NCI-H2107 (cell line): Measurements from ENCODE around the gene ERBB2.
"Not testable (repeated sequence)": the region's sequence is repeated elsewhere in the genome, so short reads cannot be mapped to it uniquely, and the experiment has no call there.

ENCODE experiments used
- DNase-seq: peaks from one replicate; lab custom pipeline; 2025; lab: John Stamatoyannopoulos, UW

Gene ERBB2

DNA sequence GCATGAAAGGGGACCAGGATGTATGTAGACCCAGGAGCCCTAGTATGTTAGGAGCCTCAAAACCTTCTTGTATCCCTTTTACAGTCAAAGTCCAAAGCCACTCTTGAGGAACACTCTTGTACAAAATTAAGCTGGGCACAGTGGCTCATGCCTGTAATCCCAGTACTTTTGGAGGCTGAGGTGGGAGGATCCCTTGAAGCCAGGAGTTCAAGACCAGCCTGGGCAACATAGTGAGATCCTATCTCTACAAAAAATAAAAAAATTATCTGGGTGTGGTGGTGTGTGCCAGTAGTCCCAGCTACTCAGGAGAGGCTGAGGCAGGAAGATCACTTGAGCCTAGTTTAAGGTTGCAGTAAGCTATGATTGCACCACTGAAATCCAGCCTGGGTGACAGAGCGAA lies 26.1 kb downstream of the ERBB2 start:
- DNase-seq = not testable (repeated sequence)

DNA sequence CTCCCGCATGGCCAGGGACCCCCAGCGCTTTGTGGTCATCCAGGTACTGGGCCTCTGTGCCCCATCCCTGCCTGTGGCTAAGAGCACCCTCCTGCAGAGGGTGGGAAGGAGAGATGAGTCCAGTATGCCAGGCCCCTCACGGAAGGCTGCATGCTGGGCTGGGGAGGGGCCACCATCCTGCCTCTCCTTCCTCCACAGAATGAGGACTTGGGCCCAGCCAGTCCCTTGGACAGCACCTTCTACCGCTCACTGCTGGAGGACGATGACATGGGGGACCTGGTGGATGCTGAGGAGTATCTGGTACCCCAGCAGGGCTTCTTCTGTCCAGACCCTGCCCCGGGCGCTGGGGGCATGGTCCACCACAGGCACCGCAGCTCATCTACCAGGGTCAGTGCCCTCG lies 26.8 kb downstream of the ERBB2 start:
- DNase-seq = no peak

DNA sequence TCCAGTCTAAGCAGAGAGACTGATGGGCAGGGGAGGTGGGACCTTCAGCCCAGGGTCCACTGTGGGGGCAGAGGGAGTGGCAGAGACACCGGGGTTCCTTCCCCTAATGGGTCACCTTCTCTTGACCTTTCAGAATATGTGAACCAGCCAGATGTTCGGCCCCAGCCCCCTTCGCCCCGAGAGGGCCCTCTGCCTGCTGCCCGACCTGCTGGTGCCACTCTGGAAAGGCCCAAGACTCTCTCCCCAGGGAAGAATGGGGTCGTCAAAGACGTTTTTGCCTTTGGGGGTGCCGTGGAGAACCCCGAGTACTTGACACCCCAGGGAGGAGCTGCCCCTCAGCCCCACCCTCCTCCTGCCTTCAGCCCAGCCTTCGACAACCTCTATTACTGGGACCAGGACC lies 27.7 kb downstream of the ERBB2 start:
- DNase-seq = no peak

GRCh38 chr17:39729280-39729851 lies 29.5 kb downstream of the ERBB2 start:
- no peak for DNase-seq

GRCh38 chr17:39730095-39730921 lies 30.4 kb downstream of the ERBB2 start, which contains the start of gene MIEN1:
TSS of gene MIEN1 (minus strand) at chr17:39730532. CDS start at chr17:39730495, 37 bp downstream.
- DNase-seq = peak; percentile 74

DNA sequence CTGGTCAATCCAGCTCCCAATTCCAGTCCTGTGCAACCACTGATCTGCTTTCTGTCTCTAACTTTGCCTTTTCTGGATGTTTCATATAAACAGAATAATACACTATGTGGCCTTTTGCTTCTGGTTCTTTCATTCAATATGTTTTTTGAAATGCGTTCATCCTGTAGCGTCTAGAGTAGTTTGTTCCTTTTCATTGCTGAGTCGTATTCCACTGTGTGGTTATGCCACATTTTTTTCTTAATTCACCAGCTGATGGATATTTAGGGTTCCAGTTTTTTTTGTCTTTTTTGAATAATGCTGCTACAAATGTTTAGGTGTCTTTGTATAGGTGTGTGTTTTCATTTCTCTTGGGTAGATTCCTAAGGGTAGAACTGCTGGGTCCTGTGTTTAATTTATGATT lies 32.7 kb downstream of the ERBB2 start:
- no peak for DNase-seq

- DNase-seq = no peak
These were observed 36.0 kb downstream of the ERBB2 start for GRCh38 chr17:39735882-39736281.

DNA sequence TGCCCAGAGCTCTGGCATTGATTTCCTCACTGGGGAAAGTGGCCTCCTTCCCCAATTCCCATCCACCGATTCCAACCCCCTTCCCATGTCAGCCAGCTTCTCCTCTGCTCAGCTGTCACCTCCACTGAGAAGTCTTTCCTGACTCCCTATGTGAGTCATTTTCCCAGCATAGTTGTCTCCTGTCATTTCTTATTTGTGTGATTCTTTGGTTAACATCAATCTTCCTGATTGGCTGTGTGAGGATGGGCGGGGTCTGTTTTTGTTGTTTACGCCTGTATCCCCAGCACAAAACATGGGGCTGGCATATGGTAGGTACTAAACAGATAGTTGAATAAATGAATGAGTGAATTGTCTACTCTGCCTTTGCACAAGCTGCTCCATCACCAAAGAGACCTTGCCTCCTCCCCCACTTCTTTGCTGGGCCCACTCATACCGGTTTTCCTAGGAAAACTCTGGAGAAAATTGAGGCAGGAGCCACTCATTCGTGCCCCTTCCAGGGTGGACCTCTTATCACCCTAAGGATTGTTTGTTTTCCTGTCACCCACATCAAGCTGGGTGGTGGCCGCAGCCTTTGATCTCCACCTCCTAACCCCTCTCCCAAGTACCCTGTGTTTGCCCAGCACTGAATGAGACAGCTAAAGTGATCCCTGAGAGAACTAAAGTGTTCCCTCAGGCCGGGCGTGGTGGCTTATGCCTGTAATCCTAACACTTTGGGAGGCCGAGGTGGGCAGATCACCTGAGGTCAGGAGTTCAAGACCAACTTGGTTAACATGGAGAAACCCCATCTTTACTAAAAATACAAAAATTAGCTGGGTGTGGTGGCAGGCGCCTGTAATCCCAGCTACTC lies 36.7 kb downstream of the ERBB2 start:
- DNase-seq = no peak

DNA sequence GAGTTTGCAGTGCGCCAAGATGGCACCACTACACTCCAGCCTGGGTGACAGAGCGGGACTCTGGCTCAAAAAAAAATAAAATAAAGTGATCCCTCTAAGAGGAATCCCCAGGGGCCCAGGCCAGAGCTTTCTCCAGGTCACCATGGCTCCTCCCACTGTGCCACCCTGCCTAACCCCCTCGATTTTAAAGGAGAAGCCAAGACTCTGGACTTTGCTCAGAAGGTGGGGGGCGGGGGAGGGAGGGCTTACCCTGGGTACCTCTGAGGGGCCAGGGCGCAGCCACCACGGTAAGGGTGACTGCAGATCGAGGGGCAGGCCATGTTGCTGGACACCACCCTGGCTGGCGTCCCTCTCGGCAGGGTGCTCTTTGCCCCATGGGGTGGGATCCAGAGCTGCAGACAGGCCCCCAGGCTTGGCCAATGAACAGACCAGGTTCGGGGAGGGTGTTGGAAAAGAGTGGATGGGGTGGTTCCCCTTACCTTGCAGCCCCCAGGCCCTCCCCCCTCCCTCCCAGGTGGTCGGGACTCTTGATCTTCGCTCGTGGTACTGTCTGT lies 37.4 kb downstream of the ERBB2 start:
- DNase-seq = no peak

DNA sequence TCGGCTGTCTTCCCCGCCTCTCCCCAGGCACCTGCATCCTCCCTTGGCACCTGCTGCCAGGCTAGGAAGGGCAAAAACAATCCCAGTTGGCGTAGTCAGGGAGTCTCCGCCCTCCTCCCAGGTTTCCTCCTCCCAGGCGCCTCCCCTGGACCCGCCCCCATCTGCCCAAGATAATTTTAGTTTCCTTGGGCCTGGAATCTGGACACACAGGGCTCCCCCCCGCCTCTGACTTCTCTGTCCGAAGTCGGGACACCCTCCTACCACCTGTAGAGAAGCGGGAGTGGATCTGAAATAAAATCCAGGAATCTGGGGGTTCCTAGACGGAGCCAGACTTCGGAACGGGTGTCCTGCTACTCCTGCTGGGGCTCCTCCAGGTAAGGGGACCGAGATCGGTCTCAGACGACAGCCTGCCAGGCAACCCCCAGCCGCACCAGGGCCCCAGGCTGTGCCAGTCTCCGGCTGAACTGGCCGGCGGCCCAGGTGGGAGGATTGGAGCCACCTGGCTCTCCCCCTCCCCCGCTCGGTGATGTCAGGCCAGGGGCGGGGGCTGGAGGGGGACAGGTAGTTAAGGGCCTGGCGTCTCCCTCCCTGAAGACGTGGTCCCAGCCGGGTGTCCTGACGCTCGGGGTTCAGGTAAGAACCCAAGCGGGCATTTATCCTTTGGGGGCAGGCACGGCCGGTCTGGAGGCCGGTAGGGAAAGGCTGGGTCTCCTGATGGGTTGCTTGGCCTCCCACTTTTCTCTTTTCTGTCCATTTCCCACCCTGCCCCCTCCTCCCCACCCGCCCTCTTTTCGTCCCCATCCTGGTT lies 38.1 kb downstream of the ERBB2 start, which contains the start of gene GRB7:
GRB7 (plus strand) TSS at position 179 of the 808 bp plus-strand sequence. CDS start 4,364 bp downstream, outside the sequence.
- DNase-seq = peak; percentile 71

DNA sequence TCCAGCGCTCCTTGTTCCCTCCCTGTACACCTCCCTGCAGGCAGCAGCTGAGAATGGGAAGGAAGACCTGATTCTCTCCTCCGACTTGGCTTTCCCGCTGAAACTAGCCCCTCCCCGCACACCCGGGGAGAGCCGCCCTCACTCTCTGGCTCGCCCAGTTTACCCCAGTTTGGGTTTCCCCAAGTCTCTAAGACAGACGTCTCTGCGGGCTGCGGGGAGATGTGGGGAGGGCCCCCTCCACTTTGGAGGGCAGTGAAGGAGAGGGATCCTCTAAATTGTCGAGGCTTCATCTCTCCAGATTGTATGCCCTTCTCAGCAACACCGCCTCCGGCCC lies 38.7 kb downstream of the ERBB2 start:
- DNase-seq = no peak

DNA sequence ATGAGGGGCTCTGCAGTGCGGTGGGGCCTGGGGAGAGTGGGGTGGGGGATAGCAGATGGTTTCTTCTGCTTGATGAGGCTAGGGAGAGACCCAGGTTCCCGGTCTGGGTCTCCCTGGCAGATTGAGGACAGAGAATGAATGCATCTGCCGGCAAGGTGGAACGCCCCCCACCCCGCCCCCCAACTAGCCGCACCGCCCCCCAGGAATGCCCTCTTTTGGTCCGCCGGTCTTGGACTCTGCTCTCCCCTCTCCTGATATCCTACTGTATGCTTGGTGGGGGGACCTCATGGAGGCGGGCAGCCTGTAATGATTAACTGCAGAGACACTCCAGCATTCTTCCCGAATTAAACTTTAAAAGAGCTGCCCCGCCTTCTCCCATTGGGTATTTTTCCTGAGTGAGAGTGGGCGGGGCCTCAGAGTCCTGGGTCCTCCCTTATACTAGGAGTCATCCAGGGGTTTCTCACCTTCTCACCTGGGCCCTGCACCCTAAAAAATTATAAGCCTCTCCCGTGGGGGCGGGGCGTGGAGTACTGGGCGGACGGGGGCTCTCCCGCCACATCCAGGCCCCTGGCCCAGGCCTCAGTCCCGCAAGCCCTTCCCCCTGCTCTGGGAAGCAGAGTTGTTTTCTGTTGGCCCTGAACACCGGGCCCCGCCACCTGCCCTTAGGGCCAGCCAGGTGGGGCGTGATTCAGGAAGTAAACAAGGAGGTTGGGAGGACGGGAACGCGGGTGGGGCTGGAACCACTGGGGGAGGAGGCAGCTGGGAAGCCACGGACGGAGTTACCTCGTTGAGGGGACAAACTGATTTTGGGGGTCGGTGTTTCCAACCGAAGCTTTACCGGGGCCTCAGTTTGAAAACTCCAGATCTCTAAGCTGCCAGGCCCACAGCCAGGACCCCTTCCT lies 39.4 kb downstream of the ERBB2 start:
- peak; percentile 47 for DNase-seq

- no peak for DNase-seq
These were observed 40.1 kb downstream of the ERBB2 start for GRCh38 chr17:39739885-39740356.

GRCh38 chr17:39740357-39741111 lies 40.7 kb downstream of the ERBB2 start:
- no peak for DNase-seq

DNA sequence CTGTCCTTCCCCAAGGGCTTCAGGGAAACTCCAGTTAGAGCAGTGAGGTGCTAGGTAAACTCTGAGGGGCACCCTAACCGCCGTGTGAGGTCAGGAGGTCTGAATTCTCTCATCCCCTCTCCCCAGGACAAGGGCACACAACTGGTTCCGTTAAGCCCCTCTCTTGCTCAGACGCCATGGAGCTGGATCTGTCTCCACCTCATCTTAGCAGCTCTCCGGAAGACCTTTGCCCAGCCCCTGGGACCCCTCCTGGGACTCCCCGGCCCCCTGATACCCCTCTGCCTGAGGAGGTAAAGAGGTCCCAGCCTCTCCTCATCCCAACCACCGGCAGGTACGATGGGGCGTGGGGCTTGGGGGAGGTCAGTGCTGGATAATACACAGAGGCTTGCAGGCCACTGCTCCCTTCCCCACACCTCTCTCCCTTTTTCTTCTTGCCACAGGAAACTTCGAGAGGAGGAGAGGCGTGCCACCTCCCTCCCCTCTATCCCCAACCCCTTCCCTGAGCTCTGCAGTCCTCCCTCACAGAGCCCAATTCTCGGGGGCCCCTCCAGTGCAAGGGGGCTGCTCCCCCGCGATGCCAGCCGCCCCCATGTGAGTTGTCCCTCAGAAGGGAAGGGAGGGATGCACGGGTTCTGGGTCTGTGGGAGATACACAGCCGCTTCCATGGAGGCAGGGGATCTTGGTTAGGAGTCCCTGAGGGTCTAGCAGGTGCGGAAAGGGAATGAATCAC lies 42.4 kb downstream of the ERBB2 start:
- DNase-seq = no peak

DNA sequence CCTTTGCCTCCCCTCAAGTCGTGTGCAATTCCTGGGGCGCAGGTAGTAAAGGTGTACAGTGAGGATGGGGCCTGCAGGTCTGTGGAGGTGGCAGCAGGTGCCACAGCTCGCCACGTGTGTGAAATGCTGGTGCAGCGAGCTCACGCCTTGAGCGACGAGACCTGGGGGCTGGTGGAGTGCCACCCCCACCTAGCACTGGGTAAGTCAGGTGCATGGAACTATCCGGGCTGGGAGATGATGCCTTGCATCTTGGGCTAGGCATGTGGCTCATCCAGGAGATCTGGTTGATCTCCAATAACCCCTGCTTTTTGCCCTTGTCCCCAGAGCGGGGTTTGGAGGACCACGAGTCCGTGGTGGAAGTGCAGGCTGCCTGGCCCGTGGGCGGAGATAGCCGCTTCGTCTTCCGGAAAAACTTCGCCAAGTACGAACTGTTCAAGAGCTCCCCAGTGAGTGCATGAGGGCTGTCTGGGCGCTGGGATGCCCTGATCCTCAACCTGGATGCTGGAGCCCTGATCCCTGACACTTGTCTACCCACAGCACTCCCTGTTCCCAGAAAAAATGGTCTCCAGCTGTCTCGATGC lies 43.1 kb downstream of the ERBB2 start:
- no peak for DNase-seq

- DNase-seq = no peak
These were observed 44.4 kb downstream of the ERBB2 start for GRCh38 chr17:39744075-39744835.

DNA sequence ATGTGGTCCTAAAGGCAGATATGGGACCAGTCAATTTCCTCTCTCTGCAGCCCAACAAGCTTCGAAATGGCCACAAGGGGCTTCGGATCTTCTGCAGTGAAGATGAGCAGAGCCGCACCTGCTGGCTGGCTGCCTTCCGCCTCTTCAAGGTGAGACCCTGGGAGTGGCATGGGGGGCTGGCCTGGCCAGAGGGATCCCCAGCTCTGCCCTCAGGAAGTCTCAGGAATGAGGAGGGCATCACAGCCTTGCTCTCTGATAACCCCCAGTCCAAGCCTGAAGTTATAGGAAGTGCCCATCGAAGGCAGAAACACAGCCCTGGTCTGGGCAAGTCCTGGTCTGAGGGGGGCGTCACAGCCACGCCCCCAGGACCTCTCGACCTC lies 45.0 kb downstream of the ERBB2 start:
- no peak for DNase-seq
